Spleen (tissue), 11 donors: ENCODE results near the gene PIK3R5. TPM values are rescaled to one million over a fixed set of nuclear protein-coding genes. Genes with fewer than 3 reads are reported as not detected.

ENCODE experiments used
- DNase-seq: peaks from one replicate; pipeline ENCODE4 v3.0.0-alpha.2; 2020
- H3K27ac ChIP-seq, 8 donors: fragments of 200-600 bp; sonication (generic) in 7 of 8; 1 replicate in 4 of 8; 2 replicates in 4 of 8; pipeline versions ENCODE4 v1.5.0 to v1.8.0; 2016 to 2021; ENCODE audit warnings: inconsistent platforms in 4 of 8, mild to moderate bottlenecking in 4 of 8, moderate library complexity in 1 of 8
- H3K27me3 ChIP-seq, 7 donors: fragments of 200-600 bp; sonication (generic) in 6 of 7; replicated peaks in 1 of 7; 1 replicate in 4 of 7; 2 replicates in 3 of 7; pipeline versions ENCODE4 v1.5.0 to v1.8.0; 2016 to 2021; ENCODE audit warnings: inconsistent platforms in 3 of 7, mild to moderate bottlenecking in 1 of 7
- H3K36me3 ChIP-seq, 6 donors: fragments of 200-600 bp; sonication (generic) in 5 of 6; 1 replicate in 4 of 6; 2 replicates in 2 of 6; pipeline versions ENCODE4 v1.5.0 to v1.8.0; 2016 to 2021; ENCODE audit warnings: inconsistent platforms in 2 of 6
- H3K4me1 ChIP-seq, 6 donors: fragments of 200-600 bp; sonication (generic) in 5 of 6; 1 replicate in 3 of 6; 2 replicates in 3 of 6; pipeline versions ENCODE4 v1.5.0 to v1.8.0; 2016 to 2021; ENCODE audit warnings: inconsistent platforms in 3 of 6
- H3K4me3 ChIP-seq, 8 donors: fragments of 200-600 bp; sonication (generic) in 7 of 8; 1 replicate in 4 of 8; 2 replicates in 4 of 8; pipeline versions ENCODE4 v1.5.0 to v1.8.0; 2016 to 2021; ENCODE audit warnings: inconsistent platforms in 4 of 8, mild to moderate bottlenecking in 4 of 8, moderate library complexity in 2 of 8
- H3K9me3 ChIP-seq, 8 donors: fragments of 200-600 bp; sonication (generic) in 7 of 8; 1 replicate in 4 of 8; 2 replicates in 4 of 8; pipeline versions ENCODE4 v1.5.0 to v1.8.0; 2016 to 2021; ENCODE audit warnings: inconsistent platforms in 4 of 8
- POLR2A ChIP-seq, 3 donors: fragments of 450-650 bp; IDR thresholded peaks; one replicate each; pipeline ENCODE4 v1.5.1; 2017; ENCODE audit warnings: antibody characterized with exemption in 3 of 3, mild to moderate bottlenecking in 1 of 3
- POLR2AphosphoS5 ChIP-seq, 3 donors: sonication (generic); formaldehyde crosslinking; IDR thresholded peaks; one replicate each; pipeline ENCODE4 v1.5.1; 2017; ENCODE audit warnings: antibody characterized with exemption in 3 of 3
- WGBS, 5 donors: extraction: QIAGEN DNeasy Blood & Tissue Kit in 3 of 5; methylation state at CpG; one replicate each; pipeline versions ENCODE4 v1.1.5 to v1.1.7; 2013 to 2018; 5-methylcytosine and 5-hydroxymethylcytosine counted together
- intact Hi-C: fragments of 100-400 bp; cut with DNase I; formaldehyde crosslinking; loops from one replicate; pipeline ENCODE4 v1.15.0; 2023; ENCODE audit warnings: low total_unique reads
- polyA plus RNA-seq, 3 donors: library from polyadenylated mRNA; stranded (reverse); fragments of 200-250 nt; gene quantifications; one replicate each; pipeline ENCODE4 v1.2.1, GENCODE V29; 2013
- total RNA-seq, 7 donors: library from RNA; depleted of rRNA in 3 of 7; stranded (reverse); fragments of >200 nt in 3 of 7; fragmentation: NEBNext Ultra II Directional in 4 of 7; extraction: Animal tissue kit (Norgen Biotek cat#: 25700) in 4 of 7; gene quantifications; one replicate each; pipeline versions ENCODE4 v1.1.0 to v1.2.1, GENCODE V29; 2016 to 2021
- TF ChIP-seq, protein P1 (sequence below), 11 experiments: fragments of 200-600 bp in 7 of 11; fragments of 450-650 bp in 4 of 11; sonication (generic) in 4 of 11; IDR thresholded peaks in 8 of 11; conservative IDR thresholded peaks in 3 of 11; 1 replicate in 7 of 11; 2 replicates in 4 of 11; pipeline versions ENCODE4 v1.4.0 to v1.8.0; 2016 to 2021; ENCODE audit warnings: antibody characterized with exemption in 11 of 11, inconsistent platforms in 4 of 11, mild to moderate bottlenecking in 1 of 11
- donor health status: healthy with polysubstance abuse.
- donor health status: DM: no; HTN: no; CAD: no; lungs with moderate emphysema.
- donor health status: DM: no; HTN: no; CAD: no.
- donor health status: Bipolar disorder and iron deficiency.
- donor health status: healthy.
- donor health status: DM: no; HTN: no; CAD: no.
- donor health status: DM: yes; HTN: yes; CAD: no.

PIK3R5 gene
- total and polyA plus RNA-seq, 10 donors: 8.5 to 110 (median 68.4) TPM

DNA sequence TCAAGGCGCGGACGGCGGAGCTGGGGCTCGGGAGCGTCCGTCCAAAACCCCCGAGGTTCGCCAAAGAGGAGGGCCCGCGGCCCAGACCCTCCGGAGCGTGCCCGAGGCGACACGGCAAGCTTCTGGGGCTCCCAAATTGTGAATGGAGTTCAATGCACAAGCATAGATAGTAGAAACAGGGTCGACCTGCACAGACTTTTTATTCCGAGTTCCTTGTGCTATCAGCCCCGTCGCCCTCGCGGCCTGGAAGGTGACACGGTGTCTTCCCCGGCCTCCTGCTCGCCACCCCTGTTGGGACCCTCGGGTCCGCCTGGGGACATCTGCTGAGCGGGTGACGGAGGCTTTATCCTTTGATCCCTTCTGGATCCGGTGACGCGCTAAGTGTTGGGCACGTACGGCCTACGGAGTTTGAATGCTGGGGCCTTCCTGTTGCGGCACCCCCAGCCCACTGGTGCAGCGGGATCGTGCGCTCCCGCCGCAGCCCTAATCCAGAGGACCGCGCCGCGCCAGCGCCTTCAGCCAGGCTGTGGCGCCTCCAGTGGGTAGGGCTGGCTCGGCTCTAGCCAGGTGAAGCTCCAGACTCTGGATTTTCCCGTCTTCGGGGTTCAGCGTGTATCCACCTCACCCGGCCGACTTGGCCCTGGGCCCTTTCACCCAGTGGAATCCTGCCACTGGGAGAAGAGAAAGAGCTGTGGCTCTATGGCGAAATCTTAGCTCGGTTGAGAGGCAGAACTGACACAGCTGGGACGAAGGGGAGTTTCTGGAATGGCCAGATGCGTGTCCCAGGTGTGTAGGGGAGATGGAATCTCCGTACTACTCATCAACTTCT is 38.8 kb upstream of the PIK3R5 start:
- peak overlapping the region in 5 of 8 donors; percentile 21 to 72 (median 41) for H3K4me3 ChIP-seq
- intact Hi-C loops: no loop called here
- DNase-seq: no peak
- no peak overlapping the region for H3K27ac ChIP-seq
- WGBS, 5 donors: 8 to 19% (median 11%) methylated on average over 47 to 58 of the region's 58 CpGs
- no peaks in the 10 kb centered on the region for H3K36me3 ChIP-seq
- peaks cover 8 to 34% (median 25%) of the 10 kb centered on the region in 6 donors for H3K4me1 ChIP-seq
- H3K27me3 ChIP-seq: peaks cover 6 to 100% (median 59%) of the 10 kb centered on the region in 7 donors
- TF ChIP-seq POLR2A (IDR thresholded peaks at IDR 0.05) (no peak), POLR2AphosphoS5 (IDR thresholded peaks at IDR 0.05) (no peak)
- TF ChIP-seq, protein P1, sequence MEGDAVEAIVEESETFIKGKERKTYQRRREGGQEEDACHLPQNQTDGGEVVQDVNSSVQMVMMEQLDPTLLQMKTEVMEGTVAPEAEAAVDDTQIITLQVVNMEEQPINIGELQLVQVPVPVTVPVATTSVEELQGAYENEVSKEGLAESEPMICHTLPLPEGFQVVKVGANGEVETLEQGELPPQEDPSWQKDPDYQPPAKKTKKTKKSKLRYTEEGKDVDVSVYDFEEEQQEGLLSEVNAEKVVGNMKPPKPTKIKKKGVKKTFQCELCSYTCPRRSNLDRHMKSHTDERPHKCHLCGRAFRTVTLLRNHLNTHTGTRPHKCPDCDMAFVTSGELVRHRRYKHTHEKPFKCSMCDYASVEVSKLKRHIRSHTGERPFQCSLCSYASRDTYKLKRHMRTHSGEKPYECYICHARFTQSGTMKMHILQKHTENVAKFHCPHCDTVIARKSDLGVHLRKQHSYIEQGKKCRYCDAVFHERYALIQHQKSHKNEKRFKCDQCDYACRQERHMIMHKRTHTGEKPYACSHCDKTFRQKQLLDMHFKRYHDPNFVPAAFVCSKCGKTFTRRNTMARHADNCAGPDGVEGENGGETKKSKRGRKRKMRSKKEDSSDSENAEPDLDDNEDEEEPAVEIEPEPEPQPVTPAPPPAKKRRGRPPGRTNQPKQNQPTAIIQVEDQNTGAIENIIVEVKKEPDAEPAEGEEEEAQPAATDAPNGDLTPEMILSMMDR (IDR thresholded peaks at IDR 0.05 in 8 of 11, conservative IDR thresholded peaks at IDR 0.05 in 3 of 11): no peak
- peaks cover 0 to 4% (median 0%) of the 10 kb centered on the region in 8 donors for H3K9me3 ChIP-seq

DNA sequence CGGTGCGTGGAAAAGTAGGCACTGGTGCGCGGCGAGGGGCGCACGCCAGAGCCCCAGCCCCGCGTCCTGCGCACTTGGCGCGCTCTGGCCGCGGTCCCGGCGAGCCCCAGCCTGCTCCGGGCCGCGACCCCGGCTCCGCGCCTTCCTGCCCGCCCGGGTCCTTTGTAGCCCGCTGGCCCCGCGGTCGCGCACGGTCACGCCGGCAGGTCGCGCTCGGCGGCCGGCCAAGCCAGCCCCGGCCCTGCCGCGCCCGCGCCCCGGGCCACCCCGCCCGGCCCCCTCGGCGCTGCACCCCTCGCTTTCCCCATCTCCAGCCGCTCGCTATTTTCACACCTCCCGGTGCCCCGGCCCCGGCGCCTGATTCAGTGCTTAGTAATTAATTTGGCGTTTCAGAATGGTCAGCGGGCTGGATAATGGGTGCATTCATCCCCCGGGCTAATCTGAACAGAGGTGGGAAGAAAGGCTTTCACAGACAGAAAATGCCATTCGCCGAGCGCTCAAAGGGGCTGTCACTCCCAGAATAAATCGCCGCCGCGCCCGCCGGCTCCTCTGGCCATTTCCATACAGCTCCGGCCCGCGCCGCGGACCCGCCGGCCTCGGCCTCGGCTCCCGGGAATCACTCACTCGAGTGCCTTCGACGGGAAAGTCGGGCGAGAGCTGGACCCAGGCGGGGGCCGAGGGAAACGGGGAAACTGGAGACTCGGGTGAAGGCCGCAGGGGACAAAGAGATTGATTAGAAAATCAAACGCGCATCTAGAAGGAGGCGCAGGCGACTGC is 38.0 kb upstream of the PIK3R5 start:
- TF ChIP-seq POLR2AphosphoS5 (IDR thresholded peaks at IDR 0.05) (no peak), POLR2A (IDR thresholded peaks at IDR 0.05) (no peak)
- TF ChIP-seq, protein P1 (IDR thresholded peaks at IDR 0.05 in 8 of 11, conservative IDR thresholded peaks at IDR 0.05 in 3 of 11): no peak
- WGBS, 5 donors: 1 to 2% (median 1%) methylated on average over 34 to 90 of the region's 90 CpGs

DNA sequence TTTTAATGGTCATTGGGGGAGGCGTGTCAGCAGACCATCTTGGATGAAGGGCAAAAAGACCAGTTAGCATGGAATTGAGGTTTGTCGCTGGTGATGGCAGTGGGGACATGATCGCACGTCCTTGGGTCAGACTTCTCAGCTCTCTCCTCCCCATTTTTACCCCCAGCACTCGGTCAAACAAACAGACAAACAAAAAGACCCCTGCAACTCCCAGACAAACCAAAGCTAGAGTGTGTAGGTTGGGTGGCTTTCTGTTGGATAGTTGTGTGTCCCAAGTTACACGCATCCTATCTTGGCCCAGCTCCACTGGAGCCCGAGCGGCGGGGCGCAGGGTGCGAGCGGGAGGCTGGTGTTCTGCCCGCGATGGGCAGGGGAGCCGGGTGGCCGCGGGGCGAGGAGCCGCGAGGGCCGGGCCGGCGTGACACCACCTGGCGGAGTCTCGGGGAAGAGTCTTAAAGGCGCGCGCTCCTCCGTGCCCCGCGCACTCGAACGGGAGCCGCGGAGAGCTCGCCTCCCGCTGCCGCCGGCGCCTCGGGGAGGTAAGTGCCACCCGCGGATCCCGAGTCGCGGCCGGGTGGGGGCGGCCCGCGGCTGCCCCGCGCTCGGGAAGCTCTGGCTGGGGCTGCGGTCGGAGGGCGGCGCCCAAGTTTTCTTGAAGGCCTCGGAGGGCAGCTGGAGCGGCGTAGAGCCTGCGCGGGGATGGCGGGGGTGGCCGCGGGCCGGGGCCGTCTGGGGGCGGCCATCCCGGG is 37.3 kb upstream of the PIK3R5 start:
- Histone ChIP-seq H3K27me3 (peaks cover 6 to 94% (median 53%) of the 10 kb centered on the region in 7 donors), H3K27ac (no peak overlapping the region), H3K4me1 (peaks cover 8 to 40% (median 26%) of the 10 kb centered on the region in 6 donors), H3K9me3 (peaks cover 0 to 4% (median 0%) of the 10 kb centered on the region in 8 donors), H3K4me3 (peak overlapping the region; percentile 18 to 72 (median 42)), H3K36me3 (no peaks in the 10 kb centered on the region)
- TF ChIP-seq POLR2A (IDR thresholded peaks at IDR 0.05) (no peak), POLR2AphosphoS5 (IDR thresholded peaks at IDR 0.05) (no peak)
- TF ChIP-seq, protein P1 (IDR thresholded peaks at IDR 0.05 in 8 of 11, conservative IDR thresholded peaks at IDR 0.05 in 3 of 11): peak in 4 of 11 experiments; percentile 20 to 37 (median 28)
- 2 to 5% (median 2%) methylated on average over 13 to 69 of the region's 69 CpGs for WGBS, 5 donors
- DNase-seq: peak; percentile 81
- intact Hi-C loops: no loop called here

More for the DNA sequence above, 38.0 kb upstream of the PIK3R5 start:
- no peak for DNase-seq
- peaks cover 8 to 34% (median 25%) of the 10 kb centered on the region in 6 donors for H3K4me1 ChIP-seq
- H3K4me3 ChIP-seq: peak overlapping the region in 7 of 8 donors; percentile 18 to 72 (median 42)
- intact Hi-C loops: no loop called here
- peaks cover 6 to 99% (median 59%) of the 10 kb centered on the region in 7 donors for H3K27me3 ChIP-seq
- peaks cover 0 to 4% (median 0%) of the 10 kb centered on the region in 8 donors for H3K9me3 ChIP-seq
- no peaks in the 10 kb centered on the region for H3K36me3 ChIP-seq
- H3K27ac ChIP-seq: no peak overlapping the region
